Subcutaneous abdominal adipose tissue (tissue), 5 donors: Measurements from ENCODE around the gene IGSF3.
"Not testable (repeated sequence)": the region's sequence is repeated elsewhere in the genome, so short reads cannot be mapped to it uniquely, and the experiment has no call there.

Source experiments
- H3K27ac ChIP-seq: one replicate; pipeline ENCODE4 v1.7.0; 2013; ENCODE audit warnings: low read depth, mild to moderate bottlenecking, inconsistent platforms, low read length, moderate library complexity
- H3K27me3 ChIP-seq, 5 donors: one replicate each; pipeline ENCODE4 v1.7.0; 2013; ENCODE audit warnings: low read length in 5 of 5, inconsistent platforms in 1 of 5; ENCODE audit not compliant: control insufficient read depth in 5 of 5, insufficient read depth in 4 of 5
- H3K36me3 ChIP-seq, 5 donors: one replicate each; pipeline ENCODE4 v1.7.0; 2013; ENCODE audit warnings: low read length in 5 of 5; ENCODE audit not compliant: control insufficient read depth in 5 of 5, insufficient read depth in 5 of 5
- H3K4me1 ChIP-seq, 5 donors: one replicate each; pipeline ENCODE4 v1.7.0; 2013; ENCODE audit warnings: low read length in 5 of 5, mild to moderate bottlenecking in 3 of 5, moderate library complexity in 1 of 5; ENCODE audit not compliant: control insufficient read depth in 5 of 5, insufficient read depth in 5 of 5
- H3K4me3 ChIP-seq, 5 donors: one replicate each; pipeline ENCODE4 v1.7.0; 2013; ENCODE audit warnings: low read length in 5 of 5, low read depth in 1 of 5
- H3K9ac ChIP-seq, 5 donors: one replicate each; pipeline ENCODE4 v1.7.0; 2013; ENCODE audit warnings: low read length in 5 of 5, mild to moderate bottlenecking in 4 of 5, moderate library complexity in 3 of 5
- H3K9me3 ChIP-seq, 5 donors: one replicate each; pipeline ENCODE4 v1.7.0; 2013; ENCODE audit warnings: low read length in 5 of 5; ENCODE audit not compliant: control insufficient read depth in 5 of 5
- donor health status: healthy.
- donor health status: healthy.
- donor health status: healthy.
- donor health status: healthy.
- donor health status: healthy.

Gene IGSF3

GRCh38 chr1:116606067-116606466, 61.5 kb downstream of the IGSF3 start:
- H3K9me3 ChIP-seq, H3K36me3 ChIP-seq, H3K9ac ChIP-seq, H3K27ac ChIP-seq, H3K4me1 ChIP-seq, H3K27me3 ChIP-seq, H3K4me3 ChIP-seq: not testable (repeated sequence)

DNA sequence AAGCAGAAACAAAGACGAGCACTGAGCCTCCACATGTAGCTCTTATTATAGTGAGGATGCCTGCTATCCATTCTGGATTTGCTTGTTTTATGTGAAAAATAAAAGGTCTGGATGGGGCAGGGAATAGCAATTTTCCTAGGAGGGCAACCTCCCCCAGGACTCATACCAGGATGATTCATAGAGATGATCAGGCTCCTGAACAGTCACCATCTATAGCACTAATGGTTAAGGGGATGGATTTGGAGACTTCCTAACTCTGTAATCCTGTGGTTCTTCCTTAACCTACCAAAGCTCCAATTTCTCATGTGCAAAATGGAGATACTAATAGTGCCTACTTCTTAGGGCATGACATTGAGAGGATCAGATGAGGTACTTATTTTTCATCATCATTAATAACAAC, 62.2 kb downstream of the IGSF3 start:
- H3K4me3 ChIP-seq: no peak overlapping the region

GRCh38 chr1:116604408-116604807, 63.1 kb downstream of the IGSF3 start:
- H3K27me3 ChIP-seq, H3K9ac ChIP-seq, H3K4me1 ChIP-seq, H3K9me3 ChIP-seq, H3K27ac ChIP-seq, H3K36me3 ChIP-seq, H3K4me3 ChIP-seq: not testable (repeated sequence)

More for the DNA sequence above, 62.2 kb downstream of the IGSF3 start:
- no peaks in the 10 kb centered on the region for H3K4me1 ChIP-seq
- H3K9me3 ChIP-seq: no peaks in the 10 kb centered on the region
- no peak overlapping the region for H3K27ac ChIP-seq
- no peak overlapping the region for H3K9ac ChIP-seq
- H3K27me3 ChIP-seq: no peaks in the 10 kb centered on the region
- no peaks in the 10 kb centered on the region for H3K36me3 ChIP-seq

DNA sequence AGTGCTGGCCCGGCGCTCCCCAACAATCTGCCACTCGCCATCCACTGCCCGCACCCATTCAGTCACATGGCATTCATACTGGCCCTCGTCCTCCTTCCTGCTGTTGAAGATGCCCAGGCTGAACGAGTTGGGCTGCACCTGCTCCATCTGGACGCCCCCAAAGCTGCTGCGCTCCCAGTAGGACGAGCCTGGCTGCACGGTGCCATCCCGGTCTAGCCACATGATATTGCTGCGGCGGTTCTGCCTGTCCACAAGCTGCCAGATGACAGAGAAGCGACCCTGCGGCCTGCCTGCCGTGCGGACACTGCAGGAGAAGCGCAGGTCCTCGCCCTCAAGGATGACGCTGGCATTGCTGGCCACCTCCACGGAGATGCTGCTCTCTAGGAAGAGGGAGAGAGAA, 63.9 kb downstream of the IGSF3 start:
- not testable (repeated sequence) for H3K9ac ChIP-seq, H3K27me3 ChIP-seq, H3K9me3 ChIP-seq, H3K4me1 ChIP-seq, H3K27ac ChIP-seq, H3K4me3 ChIP-seq, H3K36me3 ChIP-seq

DNA sequence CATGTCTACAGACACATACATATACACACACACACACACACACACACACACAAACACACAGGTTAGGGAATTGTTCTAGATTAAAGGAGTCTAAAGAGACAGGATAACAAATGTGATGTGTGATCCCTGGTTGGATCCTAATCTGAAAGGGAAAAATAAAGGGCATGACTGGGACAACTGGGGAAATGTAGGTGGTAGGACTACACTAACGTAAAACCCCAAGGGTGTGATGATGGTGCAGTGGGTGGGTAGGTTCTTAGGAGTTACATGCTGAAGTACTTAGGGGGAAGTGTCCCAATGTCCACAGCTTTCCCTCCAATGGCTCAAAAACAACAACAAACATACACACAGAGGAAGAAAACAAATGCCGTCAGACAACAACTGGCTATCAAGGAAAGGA, 68.2 kb downstream of the IGSF3 start:
- not testable (repeated sequence) for H3K27ac ChIP-seq, H3K9me3 ChIP-seq

DNA sequence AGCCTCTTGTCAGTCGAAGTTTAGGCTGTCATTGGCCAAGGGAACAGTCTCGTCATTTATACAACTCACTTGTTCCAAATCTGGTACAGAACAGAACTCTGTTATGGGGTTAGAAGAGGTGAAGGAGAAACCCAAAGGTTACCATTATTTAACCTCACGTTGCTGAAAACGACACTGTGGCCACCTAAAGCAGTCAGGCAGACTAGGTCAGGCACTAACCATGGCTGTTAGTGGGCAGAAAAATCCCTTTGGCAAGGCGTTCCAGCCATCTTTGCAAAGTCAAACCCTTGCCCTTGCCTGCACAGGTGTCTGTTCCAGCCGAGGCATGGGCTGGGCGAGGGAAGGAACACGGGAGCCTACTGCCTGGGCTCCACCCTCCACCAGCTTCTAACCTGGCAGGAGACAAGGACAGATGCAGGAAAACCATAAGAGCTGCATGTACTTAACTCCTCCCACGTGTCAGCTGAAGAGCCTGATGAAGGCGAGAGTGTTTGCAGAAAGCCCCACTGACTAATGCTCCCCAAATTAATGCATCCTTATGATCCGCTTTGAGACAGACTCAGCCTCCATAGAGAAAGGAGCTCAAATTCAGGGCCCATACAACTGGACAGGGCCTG, 69.0 kb downstream of the IGSF3 start:
- not testable (repeated sequence) for H3K9me3 ChIP-seq, H3K27ac ChIP-seq, H3K36me3 ChIP-seq, H3K27me3 ChIP-seq, H3K9ac ChIP-seq, H3K4me3 ChIP-seq, H3K4me1 ChIP-seq

More for the DNA sequence above, 68.2 kb downstream of the IGSF3 start:
- H3K27me3 ChIP-seq, H3K36me3 ChIP-seq, H3K9ac ChIP-seq, H3K4me1 ChIP-seq, H3K4me3 ChIP-seq: not testable (repeated sequence)

DNA sequence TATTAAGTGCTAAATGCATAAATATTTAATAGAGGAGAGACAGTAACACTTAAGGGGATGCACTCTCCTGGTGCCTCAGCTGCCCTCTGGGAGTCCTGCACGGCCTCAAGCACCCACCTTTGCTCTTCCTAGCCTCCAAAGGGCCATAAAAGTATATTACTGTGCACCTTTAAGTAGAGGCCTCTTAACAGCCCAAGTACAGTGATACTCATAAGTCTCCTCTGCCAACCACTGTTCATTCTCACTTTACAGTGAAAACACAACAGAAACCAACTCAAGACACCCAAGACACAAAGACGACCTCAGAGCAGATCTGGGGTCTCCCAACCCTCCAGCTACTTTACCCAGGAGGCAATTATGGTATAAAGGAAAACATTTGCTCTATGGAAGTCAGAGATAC, 70.1 kb downstream of the IGSF3 start:
- H3K9me3 ChIP-seq, H3K4me3 ChIP-seq, H3K4me1 ChIP-seq, H3K27ac ChIP-seq, H3K36me3 ChIP-seq, H3K9ac ChIP-seq, H3K27me3 ChIP-seq: not testable (repeated sequence)

DNA sequence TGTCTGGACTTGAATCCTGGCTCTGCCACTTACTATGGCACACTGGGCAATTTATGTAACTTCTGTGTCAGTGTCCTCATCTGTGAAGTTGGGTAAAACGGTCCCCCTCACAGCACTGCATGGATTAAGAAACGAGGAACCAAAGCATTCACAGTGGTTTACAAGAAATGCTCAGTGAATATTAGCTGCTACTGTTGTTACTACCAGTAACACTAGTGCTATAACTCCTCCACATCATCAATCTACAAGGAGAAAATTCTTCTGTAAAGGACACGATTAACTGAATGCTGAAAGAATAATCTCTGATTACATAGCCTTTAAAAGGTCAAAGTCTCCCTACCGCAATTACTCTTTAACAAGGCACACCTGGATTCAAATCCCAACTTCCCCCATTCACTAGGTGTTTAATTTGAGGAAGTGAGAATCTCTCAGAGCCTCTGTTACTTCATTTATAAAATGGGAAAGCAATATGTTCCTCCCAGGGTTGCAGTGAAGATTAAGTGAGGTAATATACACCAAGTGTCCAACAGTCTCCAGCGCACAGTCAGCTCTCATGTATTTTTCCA, 70.7 kb downstream of the IGSF3 start:
- H3K27ac ChIP-seq, H3K4me3 ChIP-seq: not testable (repeated sequence)

DNA sequence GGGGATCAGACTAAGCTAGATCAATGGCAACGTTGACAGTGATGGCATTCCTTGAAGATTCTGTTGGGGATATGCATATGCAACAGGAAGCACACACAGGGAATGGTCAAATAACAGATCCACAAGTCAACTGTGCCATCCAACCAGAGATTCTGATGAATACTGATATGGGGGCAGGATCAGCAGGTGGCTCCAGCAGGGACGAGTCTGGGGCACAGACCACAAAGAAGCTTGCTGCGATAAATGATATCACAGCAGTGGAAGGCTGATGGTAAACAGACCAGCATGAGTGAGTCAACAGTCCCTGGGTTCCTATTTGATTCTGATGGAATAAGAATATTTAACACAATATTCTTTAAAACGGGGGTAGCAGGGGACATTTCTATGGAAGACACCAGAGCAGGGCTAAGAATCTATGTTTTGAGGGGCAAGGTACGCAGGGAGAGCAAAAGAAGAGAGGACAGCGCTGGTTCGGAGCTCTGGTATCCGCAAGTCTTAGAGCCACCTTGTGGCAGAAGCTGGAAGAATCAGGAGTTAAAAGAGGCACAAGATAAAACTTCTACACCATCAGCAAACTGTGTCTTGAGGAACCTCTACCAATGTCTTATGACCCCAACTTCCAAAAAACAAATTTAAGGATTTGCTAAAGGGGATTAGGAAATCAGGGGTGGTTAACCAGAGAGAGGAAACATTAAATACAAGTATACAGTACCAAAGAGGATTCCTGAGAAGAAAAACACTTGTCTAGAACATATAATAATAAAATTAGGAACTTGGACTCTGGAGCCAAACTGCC, 71.4 kb downstream of the IGSF3 start:
- peak overlapping the region in 1 of 5 donors; percentile 22 for H3K4me3 ChIP-seq
- not testable (repeated sequence) for H3K9ac ChIP-seq, H3K4me1 ChIP-seq, H3K9me3 ChIP-seq, H3K27ac ChIP-seq, H3K36me3 ChIP-seq, H3K27me3 ChIP-seq

More for the DNA sequence above, 70.7 kb downstream of the IGSF3 start:
- H3K36me3 ChIP-seq, H3K27me3 ChIP-seq, H3K9ac ChIP-seq, H3K9me3 ChIP-seq, H3K4me1 ChIP-seq: not testable (repeated sequence)

- not testable (repeated sequence) for H3K9ac ChIP-seq, H3K4me1 ChIP-seq, H3K9me3 ChIP-seq, H3K27me3 ChIP-seq, H3K27ac ChIP-seq, H3K4me3 ChIP-seq, H3K36me3 ChIP-seq
These were observed 72.3 kb downstream of the IGSF3 start for GRCh38 chr1:116595065-116595840.
